NOMO-1 treated with dmso at 0.1 percent for 144 hours (cell line): ENCODE data around the gene MYCBP2.
"Not testable (repeated sequence)": the region's sequence is repeated elsewhere in the genome, so short reads cannot be mapped to it uniquely, and the experiment has no call there.

Experiments used
- DNase-seq: peaks from one replicate; lab custom pipeline; 2025; ENCODE audit not compliant: unreplicated experiment; lab: John Stamatoyannopoulos, UW

The MYCBP2 gene

DNA sequence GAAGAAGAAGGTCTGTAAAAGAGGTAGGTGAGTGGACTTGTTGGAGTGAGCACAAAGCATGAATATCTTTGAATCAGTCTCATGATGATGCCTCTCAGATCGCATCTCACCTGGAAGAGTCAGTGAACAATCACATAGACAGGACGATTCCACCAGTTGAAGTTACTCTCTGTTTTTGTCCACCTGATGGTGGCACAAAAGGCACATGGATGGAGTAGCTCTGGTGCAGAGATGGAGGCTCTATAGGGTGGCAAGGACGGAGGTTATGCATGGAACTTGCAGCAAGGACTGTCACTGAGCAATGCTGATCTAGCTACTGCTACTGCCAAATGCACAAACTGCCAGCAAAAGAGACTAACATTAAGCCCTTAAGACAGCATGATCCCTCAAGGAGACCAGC lies 10.3 kb upstream of the MYCBP2 start:
- DNase-seq = no peak

DNA sequence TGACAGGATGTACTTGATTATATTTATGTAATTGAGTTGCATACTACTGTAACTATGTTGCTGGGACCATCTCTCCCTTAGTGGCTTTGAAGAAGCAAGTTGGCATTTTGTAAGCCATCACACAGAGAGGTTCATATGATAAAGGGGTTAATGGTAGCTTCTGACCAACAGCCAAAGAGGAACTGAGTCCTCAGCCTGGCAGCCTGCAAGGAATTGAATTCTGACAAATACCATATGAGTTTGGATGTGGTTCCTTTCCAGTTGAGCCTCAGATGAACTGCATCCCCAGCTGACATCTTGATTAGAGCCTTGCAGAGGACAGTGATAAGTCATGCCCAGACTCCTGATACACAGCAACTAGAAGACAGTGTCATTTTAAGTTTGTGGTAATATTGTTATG lies 8.6 kb upstream of the MYCBP2 start:
- no peak for DNase-seq

GRCh38 chr13:77333594-77333993 lies 6.7 kb upstream of the MYCBP2 start:
- peak; percentile 25 for DNase-seq

GRCh38 chr13:77331421-77331820 lies 4.5 kb upstream of the MYCBP2 start:
- DNase-seq = no peak

- DNase-seq = no peak
Observed at GRCh38 chr13:77329911-77330584, 3.2 kb upstream of the MYCBP2 start.

DNA sequence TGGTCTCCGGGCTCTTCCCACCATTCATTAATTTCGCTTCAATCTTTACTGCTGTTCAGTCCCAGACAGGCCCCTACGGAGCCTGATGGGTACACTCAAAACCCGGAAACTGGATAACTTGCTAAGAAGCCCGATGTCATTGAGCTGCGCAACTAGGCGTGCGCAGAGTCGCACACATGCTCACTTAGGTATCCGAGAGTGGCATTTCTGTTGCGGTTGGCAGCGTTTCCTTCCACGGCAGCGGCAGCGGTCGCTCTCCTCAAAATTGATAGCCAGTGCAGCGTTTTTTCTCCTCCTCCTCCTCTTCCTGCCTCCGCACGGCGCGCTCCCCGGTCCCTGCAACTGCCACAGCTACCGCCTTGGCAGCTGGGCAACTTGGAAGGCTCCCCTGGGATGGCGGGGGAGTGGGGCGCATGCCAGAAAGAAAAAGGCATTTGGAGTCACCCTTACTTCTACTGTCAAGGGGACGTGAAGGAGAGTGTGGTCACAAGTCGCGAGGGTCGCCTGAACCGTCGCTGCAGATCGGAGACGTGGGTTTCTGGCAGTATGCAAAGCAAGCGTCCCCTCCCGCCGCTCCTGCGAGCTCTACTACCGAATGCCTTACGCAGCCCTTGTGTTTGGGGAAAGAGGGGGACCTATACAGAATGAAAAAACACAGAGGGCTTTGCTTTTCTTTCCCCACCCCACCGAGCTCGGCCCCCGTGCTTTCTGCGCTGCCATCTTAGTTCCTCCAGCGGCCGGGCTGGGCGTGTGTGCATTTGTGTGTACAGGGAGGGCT lies 2.4 kb upstream of the MYCBP2 start:
- peak; percentile 94 for DNase-seq

DNA sequence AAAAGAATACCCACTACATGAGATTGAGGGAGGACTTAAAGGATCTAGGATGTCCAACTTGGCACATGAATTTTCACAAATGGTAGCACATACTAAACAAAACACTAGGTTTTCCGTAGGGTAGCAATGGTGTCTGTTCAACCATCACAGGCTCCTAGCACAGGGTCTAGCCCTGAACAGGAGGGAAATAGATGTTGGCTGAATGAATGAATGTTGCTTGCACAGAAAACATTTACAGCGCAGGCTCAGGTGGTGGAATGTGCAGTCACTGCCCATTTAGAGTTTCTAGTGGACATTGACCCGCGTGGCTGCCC lies 1.9 kb upstream of the MYCBP2 start:
- no peak for DNase-seq

DNA sequence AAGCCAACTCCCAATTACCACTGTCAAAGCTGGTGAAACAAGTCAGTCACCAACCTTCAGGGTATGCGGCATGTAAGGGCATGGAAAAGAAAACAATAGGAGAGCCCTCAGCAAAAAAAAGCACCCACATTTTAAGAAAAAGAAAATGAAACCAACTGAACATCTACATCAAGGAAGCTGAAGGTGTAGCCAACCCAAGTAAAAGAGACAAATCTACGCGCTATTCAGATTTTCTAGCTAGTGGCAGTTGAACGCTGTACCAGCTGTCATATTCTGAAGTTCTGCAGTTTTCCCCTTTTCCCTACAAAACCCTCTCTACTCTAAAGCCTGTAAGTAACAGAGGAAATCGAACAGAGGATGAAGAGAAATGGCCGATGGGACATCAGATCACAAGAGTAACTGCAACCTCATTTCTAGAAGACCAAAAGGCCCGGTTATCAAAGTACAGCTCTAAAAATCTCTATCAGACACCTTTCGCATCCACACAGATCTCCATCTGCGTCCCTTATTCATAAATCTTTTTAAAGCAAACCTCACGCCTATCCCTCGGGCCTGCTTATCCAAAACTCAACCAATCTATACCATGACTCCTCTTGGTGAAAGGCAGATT lies 1.4 kb downstream of the MYCBP2 start:
- no peak for DNase-seq

GRCh38 chr13:77323858-77324257 lies 3.0 kb downstream of the MYCBP2 start:
- DNase-seq = peak; percentile 65

DNA sequence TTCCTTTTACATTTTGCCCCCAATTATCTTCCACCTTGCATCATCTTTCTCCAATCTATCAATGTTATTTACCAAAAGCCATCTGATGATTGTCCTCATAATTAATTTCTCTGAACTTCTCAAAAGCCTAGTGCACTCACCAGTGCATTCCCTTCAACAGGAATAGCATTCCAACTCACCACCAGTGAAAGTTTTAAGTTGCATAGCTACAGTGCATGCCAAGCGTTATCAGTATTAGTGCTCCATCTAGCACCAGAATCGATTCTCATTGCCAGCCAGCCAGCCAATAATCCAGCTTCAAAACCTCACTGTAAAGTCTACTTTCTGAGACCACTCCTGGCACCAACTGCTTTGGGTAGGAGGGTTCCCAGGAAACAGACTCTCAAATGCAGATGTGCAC lies 7.4 kb downstream of the MYCBP2 start:
- no peak for DNase-seq

DNA sequence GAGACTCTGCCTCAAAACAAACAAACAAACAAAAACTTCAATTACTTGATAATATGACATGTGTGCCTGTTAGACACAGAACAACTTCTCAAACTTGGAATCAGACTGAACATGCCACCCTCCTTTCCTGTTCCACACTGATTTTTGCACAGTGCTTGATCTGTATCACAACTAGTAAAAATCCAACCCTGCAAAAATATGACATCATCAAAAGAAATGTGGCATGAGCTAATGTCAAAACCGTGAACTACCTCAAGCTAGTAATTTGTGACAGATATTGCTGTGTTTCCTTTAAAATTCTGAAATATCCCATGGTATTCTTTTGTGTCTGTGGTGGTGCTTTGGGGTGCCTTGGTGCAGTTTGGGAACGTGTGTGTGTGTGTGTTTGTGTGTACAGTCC lies 8.2 kb downstream of the MYCBP2 start:
- no peak for DNase-seq

DNA sequence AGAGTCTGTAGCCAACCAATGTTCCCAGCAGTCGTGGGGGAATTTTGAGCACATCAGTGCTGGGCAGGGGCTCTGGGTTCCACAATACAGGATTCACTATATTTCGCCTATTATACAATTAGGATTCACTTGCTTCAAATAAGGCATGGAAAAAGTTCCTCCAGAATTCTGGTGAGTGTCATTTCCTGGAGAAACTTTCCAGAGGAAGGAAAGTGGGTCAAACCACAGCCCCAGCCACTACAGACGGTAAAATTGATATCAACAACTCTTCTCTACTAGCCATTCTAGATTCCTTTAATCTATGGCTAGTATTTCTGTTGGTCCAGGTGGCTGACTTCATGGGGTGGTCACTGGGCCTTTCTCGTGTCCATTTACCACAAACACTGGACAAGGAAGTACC lies 10.5 kb downstream of the MYCBP2 start:
- DNase-seq = no peak

DNA sequence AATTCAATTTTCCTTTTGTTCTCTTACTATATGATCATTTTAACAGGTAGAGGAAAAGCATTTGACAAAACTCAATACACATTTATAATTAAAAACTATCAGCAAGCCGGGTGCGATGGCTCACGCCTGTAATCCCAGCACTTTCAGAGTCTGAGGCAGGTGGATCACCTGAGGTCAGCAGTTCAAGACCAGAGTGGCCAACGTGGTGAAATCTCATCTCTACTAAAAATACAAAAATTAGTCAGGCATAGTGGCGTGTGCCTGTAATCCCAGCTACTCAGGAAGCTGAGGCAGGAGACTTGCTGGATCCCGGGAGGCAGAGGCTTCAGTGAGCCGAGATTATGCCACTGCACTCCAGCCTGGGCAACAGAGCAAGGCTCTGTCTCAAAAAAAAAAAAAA lies 11.4 kb downstream of the MYCBP2 start:
- DNase-seq = not testable (repeated sequence)

- DNase-seq = no peak
Observed at GRCh38 chr13:77313923-77314322, 13.0 kb downstream of the MYCBP2 start.

DNA sequence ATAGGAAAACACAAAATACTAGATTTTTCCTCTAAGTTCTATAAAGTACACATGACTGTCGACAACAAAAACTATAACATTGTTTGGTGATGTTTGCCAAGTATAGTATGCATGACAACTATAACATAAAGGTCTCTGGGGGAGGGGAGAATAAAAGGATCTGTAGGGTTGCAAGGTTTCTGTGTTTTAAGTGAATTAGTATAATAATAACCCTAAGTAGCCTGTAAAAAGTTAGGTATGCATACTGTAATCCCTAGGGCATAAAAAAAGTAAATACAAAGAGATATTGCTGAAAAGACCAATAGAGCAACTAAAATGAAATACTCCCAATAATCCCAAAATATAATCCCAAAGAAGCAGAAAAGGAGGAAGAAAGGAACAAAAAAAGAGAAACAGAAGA lies 14.6 kb downstream of the MYCBP2 start:
- DNase-seq = no peak

DNA sequence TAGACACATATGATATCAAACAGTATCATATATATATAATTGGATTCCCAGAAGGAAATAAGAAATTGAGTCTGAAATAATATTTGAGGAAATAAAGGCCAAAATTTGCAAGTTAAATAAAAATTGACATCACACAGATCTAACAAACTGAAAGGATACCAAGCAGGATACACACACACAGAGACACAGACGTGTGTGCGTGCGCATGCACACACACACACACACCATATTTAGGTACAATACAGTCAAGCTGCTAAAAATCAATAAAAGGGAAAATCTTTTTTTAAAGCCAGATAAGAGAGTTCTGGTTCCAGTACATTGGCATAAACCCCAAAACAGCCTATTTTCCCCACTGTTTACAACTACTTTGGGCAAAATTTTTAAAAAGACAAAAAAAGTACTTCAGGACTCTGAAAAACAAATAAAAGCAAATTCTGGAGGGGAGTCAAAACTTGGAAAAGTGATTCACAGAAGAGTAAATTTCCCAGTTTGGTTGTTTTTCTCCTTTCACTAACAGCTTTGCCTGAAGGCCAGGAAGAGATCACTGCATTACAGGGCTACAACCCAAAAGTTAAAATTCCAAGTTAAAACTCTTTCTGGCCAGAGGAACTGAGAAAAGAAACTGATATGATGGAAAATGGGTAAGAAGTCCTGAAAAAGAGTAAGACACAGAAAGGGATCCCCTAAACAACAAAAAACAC lies 16.2 kb downstream of the MYCBP2 start:
- no peak for DNase-seq

DNA sequence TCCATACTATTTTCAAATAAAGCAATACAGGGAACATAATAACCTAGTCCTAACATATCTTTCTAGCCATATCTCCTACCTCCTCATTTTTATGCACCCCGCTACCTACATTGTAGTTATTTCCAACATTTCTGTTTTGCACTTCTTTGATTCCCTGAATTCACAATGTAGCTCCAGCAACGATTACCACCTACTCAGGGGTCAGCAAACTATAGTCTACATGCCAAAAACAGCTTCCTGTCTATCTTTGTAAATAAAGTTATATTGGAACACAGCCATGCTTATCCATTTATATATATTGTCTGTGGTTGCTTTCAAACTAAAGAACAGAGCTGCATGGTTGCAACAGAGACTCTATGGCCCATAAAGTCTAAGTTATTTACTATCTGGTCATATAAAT lies 16.7 kb downstream of the MYCBP2 start:
- DNase-seq = no peak

DNA sequence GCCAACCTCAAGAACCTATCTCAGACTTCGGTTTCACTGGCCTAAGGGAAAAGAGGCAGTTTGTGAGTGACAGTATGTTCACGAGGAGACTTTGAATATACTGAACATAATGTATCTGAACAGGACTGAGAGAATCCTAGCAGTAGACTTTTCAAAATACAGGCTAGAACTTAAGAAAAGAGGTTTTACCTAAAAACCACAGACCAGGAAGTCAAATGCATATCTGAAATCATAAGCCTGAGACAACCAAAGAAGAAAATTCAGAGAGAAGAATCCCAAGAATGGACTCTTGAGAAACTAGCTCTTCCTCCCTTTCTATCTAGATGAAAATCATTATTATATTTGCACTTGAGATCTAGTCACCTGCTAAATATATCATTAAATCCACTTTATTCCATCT lies 17.6 kb downstream of the MYCBP2 start:
- no peak for DNase-seq

DNA sequence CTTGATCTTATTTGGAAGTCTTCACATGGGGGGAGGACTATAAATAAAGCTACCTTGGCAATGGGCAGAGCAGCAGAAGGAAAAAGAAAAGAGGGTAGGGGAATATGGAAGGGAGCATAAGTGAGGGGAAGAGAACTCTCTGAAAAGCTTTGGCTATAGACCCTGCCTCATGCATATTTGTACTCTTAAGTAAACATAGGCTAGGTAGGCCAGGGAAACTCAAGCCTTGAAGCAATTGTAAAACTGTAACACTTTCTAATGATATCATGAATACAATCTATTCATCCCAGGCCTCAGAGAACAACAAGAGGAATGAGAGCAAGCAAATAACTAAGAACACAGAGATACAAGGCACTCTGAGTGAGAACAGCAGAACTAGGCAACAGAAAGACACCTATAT lies 20.4 kb downstream of the MYCBP2 start:
- DNase-seq = no peak

GRCh38 chr13:77305266-77305665 lies 21.6 kb downstream of the MYCBP2 start:
- peak; percentile 41 for DNase-seq

GRCh38 chr13:77300176-77301037 lies 26.5 kb downstream of the MYCBP2 start:
- DNase-seq = peak; percentile 16
